Prostate gland (tissue), 2 donors: ENCODE measurements around the gene TMEM213.

Source experiments
- CTCF ChIP-seq, 4 experiments: fragments of 200-600 bp in 2 of 4; fragments of 450-650 bp in 2 of 4; sonication (generic) in 2 of 4; IDR thresholded peaks; 1 replicate in 3 of 4; 2 replicates in 1 of 4; pipeline ENCODE4 v1.5.1; 2016 to 2019; ENCODE audit warnings: antibody characterized with exemption in 4 of 4, mild to moderate bottlenecking in 2 of 4, moderate library complexity in 2 of 4
- POLR2A ChIP-seq: fragments of 450-650 bp; IDR thresholded peaks from one replicate; pipeline ENCODE4 v1.6.1; 2016; ENCODE audit warnings: antibody characterized with exemption, mild to moderate bottlenecking
- POLR2AphosphoS5 ChIP-seq: sonication (generic); formaldehyde crosslinking; IDR thresholded peaks from one replicate; pipeline ENCODE4 v1.6.1; 2017; ENCODE audit warnings: antibody characterized with exemption

GRCh38 chr7:138755331-138755747 is 42.5 kb upstream of the TMEM213 start:
- TF ChIP-seq CTCF (IDR thresholded peaks at IDR 0.05) (no peak), POLR2A (no peak), POLR2AphosphoS5 (no peak)
